ENCODE results near the gene PSMG2. TPM values are rescaled to one million over a fixed set of nuclear protein-coding genes. Genes with fewer than 3 reads are reported as not detected.

Gene PSMG2
- polyA plus RNA-seq, 1 of the 3 experiments (the other 2 are of a cell fraction) = 36.0 TPM

DNA sequence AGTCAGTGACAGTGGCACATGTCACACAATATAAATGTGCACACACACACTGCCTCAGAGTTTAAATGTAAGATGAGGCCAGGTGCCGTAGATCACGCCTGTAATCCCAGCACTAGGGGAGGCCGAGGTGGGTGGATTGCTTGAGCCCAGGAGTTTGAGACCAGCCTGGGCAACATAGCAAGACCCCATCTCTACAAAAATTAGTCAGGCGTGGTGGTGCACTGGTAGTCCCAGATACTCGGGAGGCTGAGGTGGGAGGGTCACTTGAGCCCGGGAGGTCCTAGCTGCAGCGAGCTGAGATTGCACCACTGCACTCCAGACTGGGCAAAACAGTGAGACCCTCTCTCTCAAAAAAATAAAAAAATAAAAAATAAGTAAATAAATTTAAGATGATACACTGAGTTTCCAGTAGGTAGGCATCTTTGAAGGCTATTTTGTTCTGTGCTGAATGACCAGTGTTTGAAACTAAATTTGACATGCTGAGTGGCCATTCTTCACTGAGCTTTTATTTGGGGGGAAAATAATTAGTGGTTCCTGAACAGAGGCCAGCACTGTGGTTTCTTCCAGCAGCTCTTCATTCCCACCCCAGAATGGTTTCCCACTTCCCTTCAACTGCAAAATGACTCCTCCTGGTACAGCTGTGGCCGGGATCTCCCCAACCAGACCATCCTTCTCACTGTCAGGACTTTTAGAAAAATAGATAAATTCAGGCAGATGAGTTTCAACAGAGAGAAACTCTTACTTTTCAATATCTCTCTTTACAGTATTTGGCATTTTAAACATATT lies 44.9 kb downstream of the PSMG2 start:
- no peaks in the 10 kb centered on the region for H4K20me1 ChIP-seq (ENCODE audit: insufficient read depth)
- peaks cover 0 to 7% of the 10 kb centered on the region in 2 experiments; a peak in 2 of 4 replicates for H3K4me1 ChIP-seq (ENCODE audit: control insufficient read depth in 1 of 2, insufficient read depth in 2 of 2, low read depth in 1 of 2, low read length in 1 of 2)
- H3F3A ChIP-seq (replicated peaks; ENCODE audit: insufficient read depth) = peaks cover 5% of the 10 kb centered on the region
- H3K9ac ChIP-seq = no peak overlapping the region
- H3K27ac ChIP-seq (ENCODE audit: low read depth in 2 of 2, low read length in 1 of 2) = no peak overlapping the region
- no peaks in the 10 kb centered on the region for H3K27me3 ChIP-seq (ENCODE audit: insufficient read depth)
- no peaks in the 10 kb centered on the region for H3K36me3 ChIP-seq (replicated peaks in 1 of 2; ENCODE audit: control insufficient read depth in 1 of 2, insufficient read depth in 2 of 2, low read length in 1 of 2)
- H3K9me2 ChIP-seq = no peaks in the 10 kb centered on the region
- H3K79me2 ChIP-seq (ENCODE audit: insufficient read depth) = no peaks in the 10 kb centered on the region
- ChIA-PET CTCF (interaction anchor here (0.7 to 8.6 kb wide), 5 partner anchors 22 to 186 kb away, joined by 3 to 60 read pairs (median 3); no protein-coding TSS in a partner anchor), POLR2A (no interaction called here)
- no peak overlapping the region for H2AFZ ChIP-seq (ENCODE audit: low read depth)
- DNase-seq = no peak
- TF ChIP-seq JUND (IDR thresholded peaks at IDR 0.05) (no peak), MXI1 (IDR thresholded peaks at IDR 0.05; ENCODE audit: low read depth, low read length) (no peak), RXRA (IDR thresholded peaks at IDR 0.05; ENCODE audit: borderline replicate concordance, low read depth) (no peak), YY1 (IDR thresholded peaks at IDR 0.05; ENCODE audit: low read depth) (no peak), MEF2A (IDR thresholded peaks at IDR 0.05; ENCODE audit: borderline replicate concordance, low read depth) (no peak), GATA2 (CRISPR knock-in tag; IDR thresholded peaks at IDR 0.05) (no peak), NFIC (IDR thresholded peaks at IDR 0.05; ENCODE audit: borderline replicate concordance) (no peak)
- TF ChIP-seq, protein P1, sequence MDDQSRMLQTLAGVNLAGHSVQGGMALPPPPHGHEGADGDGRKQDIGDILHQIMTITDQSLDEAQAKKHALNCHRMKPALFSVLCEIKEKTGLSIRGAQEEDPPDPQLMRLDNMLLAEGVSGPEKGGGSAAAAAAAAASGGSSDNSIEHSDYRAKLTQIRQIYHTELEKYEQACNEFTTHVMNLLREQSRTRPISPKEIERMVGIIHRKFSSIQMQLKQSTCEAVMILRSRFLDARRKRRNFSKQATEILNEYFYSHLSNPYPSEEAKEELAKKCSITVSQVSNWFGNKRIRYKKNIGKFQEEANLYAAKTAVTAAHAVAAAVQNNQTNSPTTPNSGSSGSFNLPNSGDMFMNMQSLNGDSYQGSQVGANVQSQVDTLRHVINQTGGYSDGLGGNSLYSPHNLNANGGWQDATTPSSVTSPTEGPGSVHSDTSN (IDR thresholded peaks at IDR 0.05) = no peak
- TF ChIP-seq, protein P2, sequence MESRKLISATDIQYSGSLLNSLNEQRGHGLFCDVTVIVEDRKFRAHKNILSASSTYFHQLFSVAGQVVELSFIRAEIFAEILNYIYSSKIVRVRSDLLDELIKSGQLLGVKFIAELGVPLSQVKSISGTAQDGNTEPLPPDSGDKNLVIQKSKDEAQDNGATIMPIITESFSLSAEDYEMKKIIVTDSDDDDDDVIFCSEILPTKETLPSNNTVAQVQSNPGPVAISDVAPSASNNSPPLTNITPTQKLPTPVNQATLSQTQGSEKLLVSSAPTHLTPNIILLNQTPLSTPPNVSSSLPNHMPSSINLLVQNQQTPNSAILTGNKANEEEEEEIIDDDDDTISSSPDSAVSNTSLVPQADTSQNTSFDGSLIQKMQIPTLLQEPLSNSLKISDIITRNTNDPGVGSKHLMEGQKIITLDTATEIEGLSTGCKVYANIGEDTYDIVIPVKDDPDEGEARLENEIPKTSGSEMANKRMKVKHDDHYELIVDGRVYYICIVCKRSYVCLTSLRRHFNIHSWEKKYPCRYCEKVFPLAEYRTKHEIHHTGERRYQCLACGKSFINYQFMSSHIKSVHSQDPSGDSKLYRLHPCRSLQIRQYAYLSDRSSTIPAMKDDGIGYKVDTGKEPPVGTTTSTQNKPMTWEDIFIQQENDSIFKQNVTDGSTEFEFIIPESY (IDR thresholded peaks at IDR 0.05; ENCODE audit: borderline replicate concordance, low read depth) = no peak
- TF ChIP-seq, protein P3, sequence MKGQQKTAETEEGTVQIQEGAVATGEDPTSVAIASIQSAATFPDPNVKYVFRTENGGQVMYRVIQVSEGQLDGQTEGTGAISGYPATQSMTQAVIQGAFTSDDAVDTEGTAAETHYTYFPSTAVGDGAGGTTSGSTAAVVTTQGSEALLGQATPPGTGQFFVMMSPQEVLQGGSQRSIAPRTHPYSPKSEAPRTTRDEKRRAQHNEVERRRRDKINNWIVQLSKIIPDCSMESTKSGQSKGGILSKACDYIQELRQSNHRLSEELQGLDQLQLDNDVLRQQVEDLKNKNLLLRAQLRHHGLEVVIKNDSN (IDR thresholded peaks at IDR 0.05; ENCODE audit: borderline replicate concordance, low read depth) = no peak
- TF ChIP-seq, protein P4, sequence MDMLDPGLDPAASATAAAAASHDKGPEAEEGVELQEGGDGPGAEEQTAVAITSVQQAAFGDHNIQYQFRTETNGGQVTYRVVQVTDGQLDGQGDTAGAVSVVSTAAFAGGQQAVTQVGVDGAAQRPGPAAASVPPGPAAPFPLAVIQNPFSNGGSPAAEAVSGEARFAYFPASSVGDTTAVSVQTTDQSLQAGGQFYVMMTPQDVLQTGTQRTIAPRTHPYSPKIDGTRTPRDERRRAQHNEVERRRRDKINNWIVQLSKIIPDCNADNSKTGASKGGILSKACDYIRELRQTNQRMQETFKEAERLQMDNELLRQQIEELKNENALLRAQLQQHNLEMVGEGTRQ (IDR thresholded peaks at IDR 0.05; ENCODE audit: borderline replicate concordance, low read depth, low read length) = no peak
- TF ChIP-seq, protein P5, sequence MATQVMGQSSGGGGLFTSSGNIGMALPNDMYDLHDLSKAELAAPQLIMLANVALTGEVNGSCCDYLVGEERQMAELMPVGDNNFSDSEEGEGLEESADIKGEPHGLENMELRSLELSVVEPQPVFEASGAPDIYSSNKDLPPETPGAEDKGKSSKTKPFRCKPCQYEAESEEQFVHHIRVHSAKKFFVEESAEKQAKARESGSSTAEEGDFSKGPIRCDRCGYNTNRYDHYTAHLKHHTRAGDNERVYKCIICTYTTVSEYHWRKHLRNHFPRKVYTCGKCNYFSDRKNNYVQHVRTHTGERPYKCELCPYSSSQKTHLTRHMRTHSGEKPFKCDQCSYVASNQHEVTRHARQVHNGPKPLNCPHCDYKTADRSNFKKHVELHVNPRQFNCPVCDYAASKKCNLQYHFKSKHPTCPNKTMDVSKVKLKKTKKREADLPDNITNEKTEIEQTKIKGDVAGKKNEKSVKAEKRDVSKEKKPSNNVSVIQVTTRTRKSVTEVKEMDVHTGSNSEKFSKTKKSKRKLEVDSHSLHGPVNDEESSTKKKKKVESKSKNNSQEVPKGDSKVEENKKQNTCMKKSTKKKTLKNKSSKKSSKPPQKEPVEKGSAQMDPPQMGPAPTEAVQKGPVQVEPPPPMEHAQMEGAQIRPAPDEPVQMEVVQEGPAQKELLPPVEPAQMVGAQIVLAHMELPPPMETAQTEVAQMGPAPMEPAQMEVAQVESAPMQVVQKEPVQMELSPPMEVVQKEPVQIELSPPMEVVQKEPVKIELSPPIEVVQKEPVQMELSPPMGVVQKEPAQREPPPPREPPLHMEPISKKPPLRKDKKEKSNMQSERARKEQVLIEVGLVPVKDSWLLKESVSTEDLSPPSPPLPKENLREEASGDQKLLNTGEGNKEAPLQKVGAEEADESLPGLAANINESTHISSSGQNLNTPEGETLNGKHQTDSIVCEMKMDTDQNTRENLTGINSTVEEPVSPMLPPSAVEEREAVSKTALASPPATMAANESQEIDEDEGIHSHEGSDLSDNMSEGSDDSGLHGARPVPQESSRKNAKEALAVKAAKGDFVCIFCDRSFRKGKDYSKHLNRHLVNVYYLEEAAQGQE (IDR thresholded peaks at IDR 0.05; ENCODE audit: low read depth, low read length) = no peak
- no peaks in the 10 kb centered on the region for H3K9me3 ChIP-seq
- H3K4me3 ChIP-seq (ENCODE audit: low read depth in 2 of 2, low read length in 1 of 2) = no peak overlapping the region
- no peak overlapping the region for H3K4me2 ChIP-seq
- WGBS (ENCODE audit: low lambda C conversion rate) = 86% methylated on average over 8 of the region's 8 CpGs
